SK-N-SH treated with all-trans-retinoic acid at 6 μM for 48 hours (cell line): Measurements from ENCODE around the gene ZNF514.

Experiments
- GLIS3 ChIP-seq: fragments of 250-450 bp; sonication (Bioruptor Pico); IDR thresholded peaks from 2 replicates; pipeline ENCODE4 v1.5.0; 2020; ENCODE audit warnings: mild to moderate bottlenecking, moderate library complexity
- OSR1 ChIP-seq: fragments of 250-450 bp; sonication (Bioruptor Pico); IDR thresholded peaks from 2 replicates; pipeline ENCODE4 v1.8.0; 2022; ENCODE audit warnings: moderate library complexity, mild to moderate bottlenecking, inconsistent platforms
- PPARA ChIP-seq: fragments of 250-450 bp; sonication (Bioruptor Pico); IDR thresholded peaks from 2 replicates; pipeline ENCODE4 v1.5.0; 2020; ENCODE audit warnings: mild to moderate bottlenecking, borderline replicate concordance
- RARB ChIP-seq: fragments of 250-450 bp; sonication (Bioruptor Pico); IDR thresholded peaks from 2 replicates; pipeline ENCODE4 v1.8.0; 2021; ENCODE audit warnings: mild to moderate bottlenecking, moderate library complexity
- TSHZ2 ChIP-seq: fragments of 250-450 bp; sonication (Bioruptor Pico); IDR thresholded peaks from 2 replicates; pipeline ENCODE4 v1.5.0; 2020; ENCODE audit warnings: mild to moderate bottlenecking, moderate library complexity
- ZC3H10 ChIP-seq: fragments of 250-450 bp; sonication (Bioruptor Pico); IDR thresholded peaks from 2 replicates; pipeline ENCODE4 v1.5.1; 2021; ENCODE audit warnings: mild to moderate bottlenecking, moderate library complexity
- ZNF565 ChIP-seq: fragments of 450-650 bp; formaldehyde crosslinking; conservative IDR thresholded peaks from 2 replicates; pipeline ENCODE4 v1.5.0; 2020; ENCODE audit warnings: low read depth, mild to moderate bottlenecking, moderate library complexity
- ZNF70 ChIP-seq: fragments of 450-650 bp; formaldehyde crosslinking; IDR thresholded peaks from 2 replicates; pipeline ENCODE4 v1.5.0; 2020; ENCODE audit warnings: mild to moderate bottlenecking, moderate library complexity
- TF ChIP-seq, protein P1 (sequence below): fragments of 250-450 bp; sonication (Bioruptor Pico); IDR thresholded peaks from 2 replicates; pipeline ENCODE4 v1.8.0; 2021; ENCODE audit warnings: low read depth, mild to moderate bottlenecking, moderate library complexity, borderline replicate concordance
- TF ChIP-seq, protein P2 (sequence below): fragments of 250-450 bp; sonication (Bioruptor Pico); IDR thresholded peaks from 2 replicates; pipeline ENCODE4 v1.5.1; 2020; ENCODE audit warnings: low read depth, mild to moderate bottlenecking, moderate library complexity
- TF ChIP-seq, protein P3 (sequence below): fragments of 250-450 bp; sonication (Bioruptor Pico); IDR thresholded peaks from 2 replicates; pipeline ENCODE4 v1.8.0; 2020; ENCODE audit warnings: mild to moderate bottlenecking, moderate library complexity, borderline replicate concordance

GRCh38 chr2:95143838-95144237 lies 15.8 kb downstream of the ZNF514 start:
- TF ChIP-seq PPARA (CRISPR knock-in tag) (no peak), RARB (CRISPR knock-in tag) (no peak), ZC3H10 (no peak), OSR1 (CRISPR knock-in tag) (no peak), GLIS3 (CRISPR knock-in tag) (no peak), TSHZ2 (CRISPR knock-in tag) (no peak), ZNF565 (CRISPR knock-in tag) (no peak), ZNF70 (no peak)
- TF ChIP-seq, protein P1, sequence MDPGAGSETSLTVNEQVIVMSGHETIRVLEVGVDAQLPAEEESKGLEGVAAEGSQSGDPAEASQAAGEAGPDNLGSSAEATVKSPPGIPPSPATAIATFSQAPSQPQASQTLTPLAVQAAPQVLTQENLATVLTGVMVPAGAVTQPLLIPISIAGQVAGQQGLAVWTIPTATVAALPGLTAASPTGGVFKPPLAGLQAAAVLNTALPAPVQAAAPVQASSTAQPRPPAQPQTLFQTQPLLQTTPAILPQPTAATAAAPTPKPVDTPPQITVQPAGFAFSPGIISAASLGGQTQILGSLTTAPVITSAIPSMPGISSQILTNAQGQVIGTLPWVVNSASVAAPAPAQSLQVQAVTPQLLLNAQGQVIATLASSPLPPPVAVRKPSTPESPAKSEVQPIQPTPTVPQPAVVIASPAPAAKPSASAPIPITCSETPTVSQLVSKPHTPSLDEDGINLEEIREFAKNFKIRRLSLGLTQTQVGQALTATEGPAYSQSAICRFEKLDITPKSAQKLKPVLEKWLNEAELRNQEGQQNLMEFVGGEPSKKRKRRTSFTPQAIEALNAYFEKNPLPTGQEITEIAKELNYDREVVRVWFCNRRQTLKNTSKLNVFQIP (CRISPR knock-in tag) = no peak
- TF ChIP-seq, protein P2, sequence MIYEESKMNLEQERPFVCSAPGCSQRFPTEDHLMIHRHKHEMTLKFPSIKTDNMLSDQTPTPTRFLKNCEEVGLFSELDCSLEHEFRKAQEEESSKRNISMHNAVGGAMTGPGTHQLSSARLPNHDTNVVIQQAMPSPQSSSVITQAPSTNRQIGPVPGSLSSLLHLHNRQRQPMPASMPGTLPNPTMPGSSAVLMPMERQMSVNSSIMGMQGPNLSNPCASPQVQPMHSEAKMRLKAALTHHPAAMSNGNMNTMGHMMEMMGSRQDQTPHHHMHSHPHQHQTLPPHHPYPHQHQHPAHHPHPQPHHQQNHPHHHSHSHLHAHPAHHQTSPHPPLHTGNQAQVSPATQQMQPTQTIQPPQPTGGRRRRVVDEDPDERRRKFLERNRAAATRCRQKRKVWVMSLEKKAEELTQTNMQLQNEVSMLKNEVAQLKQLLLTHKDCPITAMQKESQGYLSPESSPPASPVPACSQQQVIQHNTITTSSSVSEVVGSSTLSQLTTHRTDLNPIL = no peak
- TF ChIP-seq, protein P3, sequence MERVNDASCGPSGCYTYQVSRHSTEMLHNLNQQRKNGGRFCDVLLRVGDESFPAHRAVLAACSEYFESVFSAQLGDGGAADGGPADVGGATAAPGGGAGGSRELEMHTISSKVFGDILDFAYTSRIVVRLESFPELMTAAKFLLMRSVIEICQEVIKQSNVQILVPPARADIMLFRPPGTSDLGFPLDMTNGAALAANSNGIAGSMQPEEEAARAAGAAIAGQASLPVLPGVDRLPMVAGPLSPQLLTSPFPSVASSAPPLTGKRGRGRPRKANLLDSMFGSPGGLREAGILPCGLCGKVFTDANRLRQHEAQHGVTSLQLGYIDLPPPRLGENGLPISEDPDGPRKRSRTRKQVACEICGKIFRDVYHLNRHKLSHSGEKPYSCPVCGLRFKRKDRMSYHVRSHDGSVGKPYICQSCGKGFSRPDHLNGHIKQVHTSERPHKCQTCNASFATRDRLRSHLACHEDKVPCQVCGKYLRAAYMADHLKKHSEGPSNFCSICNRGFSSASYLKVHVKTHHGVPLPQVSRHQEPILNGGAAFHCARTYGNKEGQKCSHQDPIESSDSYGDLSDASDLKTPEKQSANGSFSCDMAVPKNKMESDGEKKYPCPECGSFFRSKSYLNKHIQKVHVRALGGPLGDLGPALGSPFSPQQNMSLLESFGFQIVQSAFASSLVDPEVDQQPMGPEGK (CRISPR knock-in tag) = no peak
